Measurements from ENCODE around the gene PTPRCAP.

PTPRCAP gene

GRCh38 chr11:67395555-67396258 lies 41.8 kb downstream of the PTPRCAP start:
- no peak for DNase-seq

- DNase-seq, result no peak
Measured at GRCh38 chr11:67393990-67394389, 43.5 kb downstream of the PTPRCAP start.

- DNase-seq, result no peak
Measured at GRCh38 chr11:67393437-67393836, 44.0 kb downstream of the PTPRCAP start.

- no peak for DNase-seq
Measured at GRCh38 chr11:67392183-67392715, 45.2 kb downstream of the PTPRCAP start.

- peak; percentile 22 for DNase-seq
Measured at GRCh38 chr11:67391304-67392182, 45.9 kb downstream of the PTPRCAP start, which contains the start of gene RAD9A. RAD9A (plus strand) TSS chr11:67391986; CDS start chr11:67392045, 59 bp downstream.

GRCh38 chr11:67390947-67391303 lies 46.6 kb downstream of the PTPRCAP start:
- DNase-seq, result no peak

GRCh38 chr11:67389477-67389876 lies 48.0 kb downstream of the PTPRCAP start:
- no peak for DNase-seq

GRCh38 chr11:67387518-67387917 lies 50.0 kb downstream of the PTPRCAP start:
- no peak for DNase-seq

- no peak for DNase-seq
Measured at GRCh38 chr11:67387069-67387468, 50.4 kb downstream of the PTPRCAP start.

Measured in NCI-H524 treated with DMSO at 0.1 percent for 48 hours (cell line).